Skeletal muscle tissue (tissue), 4 donors: Measurements from ENCODE around the gene FBXL7. TPM values are rescaled to one million over a fixed set of nuclear protein-coding genes. Genes with fewer than 3 reads are reported as not detected.

Experiments
- H3K27ac ChIP-seq: one replicate; pipeline ENCODE4 v1.7.0; 2013; ENCODE audit warnings: mild to moderate bottlenecking, low read depth, low read length, inconsistent platforms
- H3K27me3 ChIP-seq, 3 donors: one replicate each; pipeline ENCODE4 v1.7.0; 2013; ENCODE audit warnings: low read length in 3 of 3; ENCODE audit not compliant: control insufficient read depth in 3 of 3, insufficient read depth in 3 of 3
- H3K36me3 ChIP-seq, 3 donors: one replicate each; pipeline ENCODE4 v1.7.0; 2013; ENCODE audit warnings: low read length in 3 of 3; ENCODE audit not compliant: control insufficient read depth in 3 of 3, insufficient read depth in 3 of 3
- H3K4me1 ChIP-seq, 3 donors: one replicate each; pipeline ENCODE4 v1.7.0; 2013; ENCODE audit warnings: low read length in 3 of 3, mild to moderate bottlenecking in 3 of 3; ENCODE audit not compliant: control insufficient read depth in 3 of 3, insufficient read depth in 3 of 3
- H3K4me3 ChIP-seq, 3 donors: one replicate each; pipeline ENCODE4 v1.7.0; 2013; ENCODE audit warnings: low read length in 3 of 3
- H3K9ac ChIP-seq, 3 donors: one replicate each; pipeline ENCODE4 v1.7.0; 2013; ENCODE audit warnings: low read length in 3 of 3, mild to moderate bottlenecking in 3 of 3, moderate library complexity in 2 of 3, low read depth in 1 of 3
- H3K9me3 ChIP-seq, 3 donors: one replicate each; pipeline ENCODE4 v1.7.0; 2013; ENCODE audit warnings: low read length in 3 of 3; ENCODE audit not compliant: control insufficient read depth in 3 of 3
- total RNA-seq: library from RNA; depleted of rRNA; stranded (reverse); fragments of >200 nt; gene quantifications from one replicate; pipeline ENCODE4 v1.2.3, GENCODE V29; 2014
- donor health status: Osteomylitis.

Gene FBXL7
- total RNA-seq, 1 donor from 2014 or later, result 3.7 TPM

DNA sequence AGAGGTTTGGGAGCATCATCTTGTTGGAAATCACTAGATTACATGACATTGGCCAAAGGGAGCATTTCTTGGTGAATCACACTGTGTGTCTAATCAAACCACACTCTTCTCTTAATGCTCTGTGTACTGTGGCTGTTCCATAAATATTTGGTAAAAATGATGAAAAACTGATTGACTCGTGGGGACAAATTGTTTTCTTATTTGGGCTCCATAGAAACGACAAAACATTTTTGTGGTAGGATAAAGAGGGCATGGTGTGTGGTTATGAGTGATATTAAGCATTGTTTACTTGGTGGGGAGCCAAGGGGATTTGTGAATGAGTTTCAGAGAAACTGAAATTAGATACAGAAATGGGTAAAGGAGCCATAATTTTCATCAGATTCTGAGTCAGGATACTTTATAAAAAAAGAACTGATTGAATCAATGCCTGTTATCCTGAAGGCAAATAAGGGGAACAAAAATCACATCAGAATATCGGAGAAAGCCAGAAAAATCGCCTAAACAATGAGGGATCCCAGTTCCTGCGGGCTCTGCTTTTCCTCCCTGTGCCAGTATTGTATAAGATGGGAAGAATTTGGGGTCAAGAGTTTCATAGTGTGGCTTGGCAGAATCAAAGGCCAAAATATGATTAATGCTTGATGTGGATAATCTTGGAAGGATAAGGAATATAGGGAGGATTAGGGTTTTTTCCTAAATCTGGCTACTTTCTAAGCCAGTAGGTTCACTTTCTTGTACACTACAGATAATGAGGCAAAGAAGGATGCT lies 33.3 kb downstream of the FBXL7 start:
- Histone ChIP-seq H3K9ac (no peak overlapping the region), H3K4me3 (peak overlapping the region in 1 of 3 donors; percentile 18), H3K4me1 (peaks cover 0 to 7% (median 0%) of the 10 kb centered on the region in 3 donors), H3K27me3 (no peaks in the 10 kb centered on the region), H3K27ac (no peak overlapping the region), H3K9me3 (no peaks in the 10 kb centered on the region), H3K36me3 (no peaks in the 10 kb centered on the region)

DNA sequence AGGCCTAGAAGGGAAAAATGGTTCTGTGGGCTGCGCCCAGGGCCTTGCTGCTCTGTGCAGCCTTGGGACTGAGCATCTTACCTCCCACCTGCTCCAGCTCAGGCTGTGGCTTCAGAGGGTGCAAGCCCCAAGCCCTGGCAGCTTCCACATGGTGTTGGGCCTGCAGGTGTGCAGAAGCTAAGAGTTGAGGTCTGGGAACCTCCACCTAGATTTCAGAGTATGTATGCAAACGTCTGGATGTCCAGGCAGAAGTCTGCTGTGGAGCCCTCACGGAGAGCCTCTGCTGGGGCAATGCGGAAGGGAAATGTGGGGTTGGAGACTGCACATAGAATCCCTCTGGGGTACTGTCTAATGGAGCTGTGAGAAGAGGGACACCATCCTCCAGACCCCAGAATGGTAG lies 36.0 kb downstream of the FBXL7 start:
- peaks cover 0 to 14% (median 0%) of the 10 kb centered on the region in 3 donors for H3K4me1 ChIP-seq
- no peak overlapping the region for H3K4me3 ChIP-seq
- H3K9ac ChIP-seq, result no peak overlapping the region
- H3K9me3 ChIP-seq, result no peaks in the 10 kb centered on the region
- no peaks in the 10 kb centered on the region for H3K27me3 ChIP-seq
- H3K36me3 ChIP-seq, result no peaks in the 10 kb centered on the region
- H3K27ac ChIP-seq, result no peak overlapping the region

DNA sequence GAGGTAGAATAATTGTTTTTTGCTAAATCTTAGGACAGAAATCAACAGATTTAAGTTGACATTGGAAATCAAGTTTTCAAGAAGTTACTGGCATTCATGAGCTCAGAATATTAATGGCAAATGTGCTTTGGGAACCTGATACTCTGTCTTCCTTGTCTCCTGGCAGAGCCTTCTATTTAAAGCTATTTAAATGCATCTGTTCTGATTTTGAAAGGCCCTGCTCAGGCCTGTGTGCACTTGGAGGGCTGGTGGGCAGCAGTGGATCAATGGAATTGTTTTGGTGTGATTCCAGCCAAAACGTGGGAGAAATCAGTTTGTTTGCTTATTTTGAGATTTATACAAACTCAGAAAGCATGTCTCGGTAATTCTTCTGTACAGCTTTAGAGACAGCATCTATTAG lies 38.5 kb downstream of the FBXL7 start:
- no peaks in the 10 kb centered on the region for H3K9me3 ChIP-seq
- no peak overlapping the region for H3K27ac ChIP-seq
- no peak overlapping the region for H3K9ac ChIP-seq
- H3K36me3 ChIP-seq, result no peaks in the 10 kb centered on the region
- H3K4me3 ChIP-seq, result no peak overlapping the region
- peaks cover 0 to 9% (median 0%) of the 10 kb centered on the region in 3 donors for H3K4me1 ChIP-seq
- no peaks in the 10 kb centered on the region for H3K27me3 ChIP-seq

DNA sequence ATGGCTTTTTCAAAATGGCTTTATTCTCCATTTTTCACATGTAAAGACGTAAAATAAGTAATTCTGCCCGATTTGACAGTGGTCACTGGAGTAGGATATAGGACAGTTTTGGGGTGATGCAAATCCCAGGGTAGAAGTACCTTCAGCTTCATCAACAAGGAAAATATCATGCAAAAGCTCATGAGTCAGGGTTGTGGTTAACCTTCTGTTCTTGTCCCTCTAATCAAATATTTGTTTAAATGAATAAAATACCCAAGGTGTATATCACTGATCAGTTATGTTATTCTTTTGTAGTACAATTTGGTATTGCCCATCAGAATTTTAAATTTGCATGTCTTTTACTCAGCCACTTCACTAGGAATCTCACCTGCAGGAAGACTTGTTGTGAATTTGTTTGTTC lies 40.0 kb downstream of the FBXL7 start:
- H3K36me3 ChIP-seq, result no peaks in the 10 kb centered on the region
- H3K27me3 ChIP-seq, result no peaks in the 10 kb centered on the region
- H3K9me3 ChIP-seq, result no peaks in the 10 kb centered on the region
- H3K4me1 ChIP-seq, result peaks cover 0 to 9% (median 0%) of the 10 kb centered on the region in 3 donors
- H3K4me3 ChIP-seq, result no peak overlapping the region
- no peak overlapping the region for H3K27ac ChIP-seq
- no peak overlapping the region for H3K9ac ChIP-seq

DNA sequence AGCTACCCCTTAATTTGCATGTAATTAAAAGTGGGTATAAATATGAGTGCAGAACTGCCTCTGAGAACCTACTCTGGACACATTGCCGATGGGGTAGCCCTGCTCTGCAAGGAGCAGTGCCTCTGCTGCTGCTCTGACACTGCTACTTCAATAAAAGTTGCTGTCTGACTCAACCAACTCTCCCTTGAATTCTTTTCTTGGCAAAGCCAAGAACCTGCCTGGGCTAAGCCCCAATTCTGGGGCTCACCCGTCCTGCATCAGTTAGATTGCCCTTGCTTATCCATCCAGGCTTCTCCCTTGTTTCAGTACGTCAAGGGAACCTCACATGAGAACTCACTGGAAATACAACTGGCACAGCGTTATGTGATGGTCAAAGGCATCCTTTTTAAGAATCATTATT lies 44.1 kb downstream of the FBXL7 start:
- no peaks in the 10 kb centered on the region for H3K36me3 ChIP-seq
- H3K9me3 ChIP-seq, result no peaks in the 10 kb centered on the region
- H3K27me3 ChIP-seq, result no peaks in the 10 kb centered on the region
- no peak overlapping the region for H3K9ac ChIP-seq
- H3K4me3 ChIP-seq, result no peak overlapping the region
- no peak overlapping the region for H3K27ac ChIP-seq
- peaks cover 0 to under 1% (median 0%) of the 10 kb centered on the region in 3 donors for H3K4me1 ChIP-seq

DNA sequence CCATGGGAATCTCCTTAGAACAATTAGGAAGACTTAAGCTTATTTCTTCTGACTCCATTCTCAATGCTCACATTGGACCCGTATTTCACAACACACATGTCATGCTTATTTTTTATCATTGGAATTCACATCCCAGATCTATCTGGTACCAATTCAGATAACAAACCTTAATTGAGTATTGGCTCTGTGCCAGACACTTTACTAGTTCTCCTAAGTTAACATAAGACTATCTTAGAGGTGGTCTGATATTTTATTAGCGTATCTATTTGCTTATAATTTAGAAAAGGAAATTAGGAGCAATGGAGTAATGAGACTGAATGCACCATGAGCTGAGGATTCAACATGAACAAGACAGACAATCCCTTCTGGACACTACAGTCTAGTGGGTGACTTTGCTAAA lies 45.1 kb downstream of the FBXL7 start:
- H3K9me3 ChIP-seq, result no peaks in the 10 kb centered on the region

DNA sequence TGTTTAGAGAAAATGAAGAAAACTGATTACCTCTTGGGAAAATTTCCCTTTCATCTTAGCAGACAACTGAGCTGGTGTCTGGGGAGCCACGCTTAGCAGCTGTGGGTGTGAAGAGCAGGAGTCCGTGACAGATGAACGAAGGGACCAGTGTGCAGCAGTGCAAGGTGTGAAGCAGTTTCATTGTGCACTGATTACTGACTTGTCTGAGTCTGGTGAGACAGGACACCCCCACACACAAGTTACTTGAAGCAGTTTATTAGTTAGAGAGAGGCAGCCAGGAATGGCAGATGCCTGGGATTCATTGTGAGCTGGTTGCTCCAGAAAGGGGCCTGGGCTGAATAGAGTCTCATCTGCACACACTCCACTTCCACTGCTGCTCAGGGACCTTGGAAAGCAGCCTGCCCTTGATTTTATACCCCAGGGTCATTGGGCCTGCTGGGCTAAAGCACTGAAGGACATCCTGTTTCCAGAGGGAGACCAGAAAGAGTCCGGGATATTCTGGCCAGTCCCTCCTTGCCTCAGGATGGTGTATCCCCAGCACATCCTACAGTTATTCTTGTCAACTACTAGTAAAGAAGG lies 47.4 kb downstream of the FBXL7 start:
- Histone ChIP-seq H3K9me3 (no peaks in the 10 kb centered on the region), H3K9ac (no peak overlapping the region), H3K4me3 (no peak overlapping the region), H3K27me3 (no peaks in the 10 kb centered on the region), H3K4me1 (no peaks in the 10 kb centered on the region), H3K36me3 (no peaks in the 10 kb centered on the region), H3K27ac (no peak overlapping the region)

More for the DNA sequence above, 45.1 kb downstream of the FBXL7 start:
- Histone ChIP-seq H3K9ac (no peak overlapping the region), H3K4me1 (no peaks in the 10 kb centered on the region), H3K4me3 (no peak overlapping the region), H3K27ac (no peak overlapping the region), H3K36me3 (no peaks in the 10 kb centered on the region), H3K27me3 (no peaks in the 10 kb centered on the region)

DNA sequence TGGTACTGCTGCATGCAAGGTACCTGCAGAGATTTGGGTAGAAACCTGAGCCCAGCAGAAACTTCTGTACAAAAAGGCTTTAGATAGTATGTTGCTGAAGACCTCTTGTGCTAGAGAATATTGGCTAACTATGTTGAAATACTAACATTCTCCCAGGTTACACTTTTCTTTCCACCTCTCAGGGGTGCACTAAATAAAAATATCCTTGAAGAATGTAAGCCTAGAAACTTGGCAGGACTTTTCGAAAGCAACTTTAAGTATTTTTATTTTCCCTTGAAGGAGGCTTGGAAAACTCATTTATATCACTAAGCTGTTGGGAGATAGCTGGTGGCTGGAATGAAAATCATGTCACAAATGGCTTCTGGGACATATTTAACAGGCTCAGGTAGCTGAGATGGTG lies 50.0 kb downstream of the FBXL7 start:
- no peaks in the 10 kb centered on the region for H3K36me3 ChIP-seq
- no peaks in the 10 kb centered on the region for H3K4me1 ChIP-seq
- H3K27me3 ChIP-seq, result no peaks in the 10 kb centered on the region
- H3K4me3 ChIP-seq, result no peak overlapping the region
- no peak overlapping the region for H3K27ac ChIP-seq
- no peaks in the 10 kb centered on the region for H3K9me3 ChIP-seq
- H3K9ac ChIP-seq, result no peak overlapping the region

DNA sequence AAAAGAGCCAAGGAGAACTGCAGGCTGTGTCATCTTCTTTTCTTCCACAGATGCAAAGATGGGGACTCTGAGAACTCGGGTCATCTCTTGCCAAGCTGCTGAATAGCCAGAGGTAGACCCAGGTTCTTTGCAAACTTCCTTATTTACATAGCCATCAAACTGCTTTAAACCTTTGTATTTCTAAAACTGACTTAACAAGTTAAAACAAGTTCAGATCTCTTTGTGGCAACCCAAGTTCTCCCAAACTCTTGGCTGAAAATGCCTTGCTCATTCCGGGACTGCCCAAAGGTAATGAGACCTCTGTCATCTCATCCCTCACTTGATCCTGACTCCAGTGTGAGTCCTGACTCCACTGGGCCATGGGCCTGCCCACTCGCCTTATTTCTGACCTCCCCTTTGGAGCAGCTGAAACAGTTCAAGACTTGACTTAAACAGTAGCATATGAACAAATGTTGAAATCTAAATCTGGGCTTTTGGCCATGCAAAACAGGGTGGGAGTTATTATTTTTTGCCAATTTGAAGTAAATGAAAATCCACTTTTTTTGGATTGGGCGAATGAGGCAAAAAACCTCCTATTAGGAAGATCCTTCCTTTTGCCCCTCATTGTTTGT lies 50.6 kb downstream of the FBXL7 start:
- H3K9ac ChIP-seq, result no peak overlapping the region
- no peak overlapping the region for H3K4me3 ChIP-seq
- H3K4me1 ChIP-seq, result no peaks in the 10 kb centered on the region
- no peaks in the 10 kb centered on the region for H3K9me3 ChIP-seq
- no peaks in the 10 kb centered on the region for H3K36me3 ChIP-seq
- H3K27ac ChIP-seq, result no peak overlapping the region
- H3K27me3 ChIP-seq, result no peaks in the 10 kb centered on the region

DNA sequence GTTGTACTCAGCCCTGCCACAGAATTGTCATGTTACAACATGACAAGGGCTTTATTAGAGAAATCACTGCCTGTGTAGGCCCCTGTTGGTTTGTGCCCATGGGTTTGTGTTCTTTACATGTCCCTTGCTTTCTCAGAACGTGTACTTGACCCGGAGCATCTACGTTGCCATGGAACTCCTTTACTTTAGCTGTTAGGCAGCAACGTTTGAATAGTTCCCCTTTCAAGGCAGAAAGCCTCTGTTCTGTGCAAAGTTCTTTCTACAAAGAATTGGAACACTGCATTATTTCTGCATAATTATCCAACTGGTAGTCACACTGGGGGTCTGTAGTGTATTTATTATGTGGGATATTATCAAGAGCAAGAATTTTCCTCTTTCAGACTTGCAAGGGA lies 51.1 kb downstream of the FBXL7 start:
- Histone ChIP-seq H3K4me3 (no peak overlapping the region), H3K9ac (no peak overlapping the region), H3K4me1 (no peaks in the 10 kb centered on the region), H3K27ac (no peak overlapping the region), H3K36me3 (no peaks in the 10 kb centered on the region), H3K9me3 (no peaks in the 10 kb centered on the region), H3K27me3 (no peaks in the 10 kb centered on the region)
